Transverse colon (tissue), 4 donors: ENCODE data around the gene SF3A1. TPM values are rescaled to one million over a fixed set of nuclear protein-coding genes. Genes with fewer than 3 reads are reported as not detected.
A peak's percentile ranks its signal among the peaks of the same experiment; 100 is the strongest.

Experiments used
- DNase-seq: peaks from one replicate; pipeline ENCODE4 v3.0.0-alpha.2; 2019
- H3K27ac ChIP-seq, 4 donors: fragments of 200-600 bp; sonication (generic); 2 replicates each; pipeline ENCODE4 v1.5.1; 2016 to 2018; ENCODE audit warnings: inconsistent platforms in 4 of 4
- H3K27me3 ChIP-seq: fragments of 200-600 bp; sonication (generic); 2 replicates; pipeline ENCODE4 v1.5.1; 2017; ENCODE audit warnings: inconsistent platforms
- H3K36me3 ChIP-seq, 4 donors: fragments of 200-600 bp; sonication (generic); 2 replicates each; pipeline ENCODE4 v1.5.1; 2017 to 2019; ENCODE audit warnings: inconsistent platforms in 4 of 4
- H3K4me1 ChIP-seq, 4 donors: fragments of 200-600 bp; sonication (generic); 2 replicates each; pipeline ENCODE4 v1.5.1; 2017 to 2020; ENCODE audit warnings: inconsistent platforms in 4 of 4
- H3K4me3 ChIP-seq, 4 donors: fragments of 200-600 bp; sonication (generic); 1 replicate in 1 of 4; 2 replicates in 3 of 4; pipeline versions ENCODE4 v1.5.1 to v1.6.1; 2017 to 2019; ENCODE audit warnings: inconsistent platforms in 4 of 4
- H3K9me3 ChIP-seq, 2 donors: fragments of 200-600 bp; sonication (generic); 2 replicates each; pipeline ENCODE4 v1.5.1; 2017 to 2019; ENCODE audit warnings: inconsistent platforms in 2 of 2
- CTCF ChIP-seq, 5 experiments: fragments of 200-600 bp in 3 of 5; fragments of 450-650 bp in 2 of 5; sonication (generic) in 3 of 5; IDR thresholded peaks; 1 replicate in 2 of 5; 2 replicates in 3 of 5; pipeline ENCODE4 v1.5.1; 2016 to 2017; ENCODE audit warnings: antibody characterized with exemption in 5 of 5, inconsistent platforms in 3 of 5, mild to moderate bottlenecking in 2 of 5, moderate library complexity in 1 of 5
- EP300 ChIP-seq: sonication (generic); formaldehyde crosslinking; IDR thresholded peaks from one replicate; pipeline ENCODE4 v1.6.1; 2017; ENCODE audit warnings: antibody characterized with exemption, low read depth
- POLR2A ChIP-seq: fragments of 450-650 bp; IDR thresholded peaks from one replicate; pipeline ENCODE4 v1.6.1; 2016; ENCODE audit warnings: antibody characterized with exemption, mild to moderate bottlenecking, moderate library complexity
- POLR2AphosphoS5 ChIP-seq, 3 donors: sonication (generic); formaldehyde crosslinking; IDR thresholded peaks; one replicate each; pipeline ENCODE4 v1.6.1; 2016; ENCODE audit warnings: antibody characterized with exemption in 3 of 3
- WGBS, 2 donors: methylation state at CpG; one replicate each; pipeline ENCODE4 v1.1.5; 2018; ENCODE audit warnings: low coverage in 1 of 2; 5-methylcytosine and 5-hydroxymethylcytosine counted together
- in situ Hi-C, 4 donors: fragments of 200-750 bp; cut with MboI; loops; one replicate each; pipeline versions ENCODE4 v1.15.0 to v1.15.1; 2017; ENCODE audit warnings: low sequenced_read_pairs in 3 of 4, low pct_ligation_motif_present in 1 of 4, low pct_unique_long_range_greater_than_20kb in 1 of 4
- intact Hi-C: fragments of 100-400 bp; cut with DNase I; formaldehyde crosslinking; loops from one replicate; pipeline ENCODE4 v1.15.1; 2023; ENCODE audit warnings: low total_unique reads
- total RNA-seq, 4 donors: library from RNA; depleted of rRNA; stranded (reverse); fragments of >200 nt; gene quantifications; one replicate each; pipeline ENCODE4 v1.1.0, GENCODE V29; 2016

Gene SF3A1
- total RNA-seq, 4 donors from 2014 or later: 73.2 to 664 (median 99.3) TPM

DNA sequence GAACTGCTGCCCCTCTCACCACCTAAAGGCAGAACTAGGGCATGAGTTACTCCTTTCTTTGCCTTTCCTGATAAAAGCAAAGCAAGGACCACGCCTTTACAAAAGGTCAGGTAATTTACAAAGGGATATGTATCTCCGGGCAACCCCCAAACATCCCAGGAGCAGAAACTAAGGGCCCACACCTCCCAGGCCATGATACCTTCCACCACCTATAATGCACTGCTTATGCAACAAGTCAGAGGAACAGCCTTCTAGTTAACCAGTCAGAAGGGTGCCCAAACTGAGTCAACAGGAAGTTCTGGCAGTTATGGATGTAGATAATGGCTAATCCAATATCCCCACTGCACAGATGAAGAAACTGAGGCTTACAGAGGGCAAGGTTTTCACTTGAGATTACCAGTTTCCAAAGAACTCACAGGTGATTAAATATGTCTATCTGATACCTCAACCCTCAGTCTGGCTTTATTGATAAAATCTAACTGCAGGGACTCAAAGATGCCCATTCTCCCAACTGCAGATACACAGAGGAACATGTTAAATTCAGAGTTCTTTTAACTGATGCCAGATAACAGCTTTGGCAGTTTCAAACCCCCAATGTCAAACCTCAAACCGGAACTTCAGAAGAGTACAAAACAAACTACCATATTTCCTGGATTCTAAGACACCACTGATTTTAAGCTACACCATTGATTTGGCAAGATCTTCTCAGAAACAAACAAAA, 50.6 kb downstream of the SF3A1 start:
- peak overlapping the region in 1 of 4 donors; percentile 19 for H3K4me3 ChIP-seq
- H3K27ac ChIP-seq: peak overlapping the region; percentile 84 to 90 (median 88)
- H3K27me3 ChIP-seq: no peaks in the 10 kb centered on the region
- in situ Hi-C loops: no loop called here
- H3K36me3 ChIP-seq: no peaks in the 10 kb centered on the region
- intact Hi-C loops: no loop called here
- H3K9me3 ChIP-seq: no peaks in the 10 kb centered on the region
- TF ChIP-seq POLR2A (peak; percentile 11), CTCF (IDR thresholded peaks at IDR 0.05) (no peak)
- DNase-seq: no peak
- whole genome bisulfite sequencing, 2 donors: 25 to 30% methylated on average over 3 of the region's 3 CpGs
- H3K4me1 ChIP-seq: peaks cover 85 to 100% (median 94%) of the 10 kb centered on the region in 4 donors

- Histone ChIP-seq H3K4me3 (peak overlapping the region in 1 of 4 donors; percentile 19), H3K27me3 (no peaks in the 10 kb centered on the region), H3K27ac (peak overlapping the region; percentile 84 to 90 (median 88)), H3K9me3 (no peaks in the 10 kb centered on the region), H3K36me3 (no peaks in the 10 kb centered on the region), H3K4me1 (peaks cover 79 to 95% (median 88%) of the 10 kb centered on the region in 4 donors)
- 6 to 8% methylated on average over 2 to 4 of the region's 4 CpGs for WGBS, 2 donors
- intact Hi-C loops: no loop called here
- in situ Hi-C loops: no loop called here
- peak; percentile 76 for DNase-seq
- peak in 2 of 3 donors; percentile 27 to 36 for TF ChIP-seq POLR2AphosphoS5 (IDR thresholded peaks at IDR 0.05)
- TF ChIP-seq CTCF (IDR thresholded peaks at IDR 0.05): no peak
- TF ChIP-seq POLR2A: peak; percentile 62
Measured at GRCh38 chr22:30305519-30305905, 51.2 kb downstream of the SF3A1 start.

- H3K36me3 ChIP-seq: no peaks in the 10 kb centered on the region
Measured at GRCh38 chr22:30304495-30305244, 52.0 kb downstream of the SF3A1 start.

More at GRCh38 chr22:30304495-30305244, 52.0 kb downstream of the SF3A1 start:
- WGBS, 2 donors: 17 to 37% methylated on average over 2 to 7 of the region's 7 CpGs
- H3K27me3 ChIP-seq: no peaks in the 10 kb centered on the region
- no peak overlapping the region for H3K4me3 ChIP-seq
- no peaks in the 10 kb centered on the region for H3K9me3 ChIP-seq
- intact Hi-C loops (no loop called here), in situ Hi-C loops (no loop called here)
- DNase-seq: peak; percentile 63
- H3K27ac ChIP-seq: peak overlapping the region; percentile 84 to 90 (median 88)
- H3K4me1 ChIP-seq: peaks cover 71 to 86% (median 80%) of the 10 kb centered on the region in 4 donors
- TF ChIP-seq POLR2A (no peak), POLR2AphosphoS5 (IDR thresholded peaks at IDR 0.05) (no peak), CTCF (IDR thresholded peaks at IDR 0.05) (no peak), EP300 (no peak)
